Astrocyte (in vitro differentiated cells and primary cell): ENCODE results near the gene ZNF280C.

Source experiments
- CTCF ChIP-seq: IDR thresholded peaks from 2 replicates; pipeline ENCODE4 v1.5.1; 2011; ENCODE audit warnings: low read depth, mild to moderate bottlenecking, inconsistent platforms, low read length, moderate library complexity; ENCODE audit not compliant: insufficient read depth
- EZH2 ChIP-seq: IDR thresholded peaks from 2 replicates; pipeline ENCODE4 v1.6.1; 2012; ENCODE audit warnings: mild to moderate bottlenecking, low read length, inconsistent platforms; ENCODE audit not compliant: insufficient read depth

GRCh38 chrX:130301977-130302376 lies 33.3 kb upstream of the ZNF280C start:
- TF ChIP-seq CTCF, result no peak
- no peak for TF ChIP-seq EZH2
